Transverse colon (tissue), 4 donors: ENCODE results near the gene RPL5.

Experiments
- CTCF ChIP-seq, 5 experiments: fragments of 200-600 bp in 3 of 5; fragments of 450-650 bp in 2 of 5; sonication (generic) in 3 of 5; IDR thresholded peaks; 1 replicate in 2 of 5; 2 replicates in 3 of 5; pipeline ENCODE4 v1.5.1; 2016 to 2017; ENCODE audit warnings: antibody characterized with exemption in 5 of 5, inconsistent platforms in 3 of 5, mild to moderate bottlenecking in 2 of 5, moderate library complexity in 1 of 5
- EP300 ChIP-seq: sonication (generic); formaldehyde crosslinking; IDR thresholded peaks from one replicate; pipeline ENCODE4 v1.6.1; 2017; ENCODE audit warnings: antibody characterized with exemption, low read depth
- POLR2A ChIP-seq: fragments of 450-650 bp; IDR thresholded peaks from one replicate; pipeline ENCODE4 v1.6.1; 2016; ENCODE audit warnings: antibody characterized with exemption, mild to moderate bottlenecking, moderate library complexity
- POLR2AphosphoS5 ChIP-seq, 3 donors: sonication (generic); formaldehyde crosslinking; IDR thresholded peaks; one replicate each; pipeline ENCODE4 v1.6.1; 2016; ENCODE audit warnings: antibody characterized with exemption in 3 of 3

- TF ChIP-seq CTCF (IDR thresholded peaks at IDR 0.05) (no peak), EP300 (no peak), POLR2A (no peak), POLR2AphosphoS5 (IDR thresholded peaks at IDR 0.05) (no peak)
These were observed 9.0 kb upstream of the RPL5 start for GRCh38 chr1:92822879-92823278.
